HepG2 (cell line): Measurements from ENCODE around the gene SLA2. TPM values are rescaled to one million over a fixed set of nuclear protein-coding genes. Genes with fewer than 3 reads are reported as not detected.
"Not testable (repeated sequence)": the region's sequence is repeated elsewhere in the genome, so short reads cannot be mapped to it uniquely, and the experiment has no call there.

Source experiments
- ATAC-seq: fragments of 200-7000 bp; cut with Tn5 transposase; 3 replicates; pipeline ENCODE4 v1.9.1; 2020; ENCODE audit warnings: mild to moderate bottlenecking, moderate library complexity
- BruUV-seq: library from RNA; stranded (reverse); fragments of 400-500 nt; replicated peaks from 2 replicates; lab custom pipeline; 2021; lab: Mats Ljungman, UMichigan
- CTCF ChIA-PET: fragments of 300-600 bp; formaldehyde crosslinking; extraction: SDS; loops from one replicate; lab custom pipeline; 2021; ENCODE audit warnings: low total read pairs, inconsistent platforms, low intra/inter-chr PET ratio; lab: Yijun Ruan, JAX
- POLR2A ChIA-PET: fragments of 350-600 bp; sonication (Branson Sonifier 250); formaldehyde crosslinking; loops from one replicate; lab custom pipeline; 2020; ENCODE audit warnings: antibody characterized with exemption, inconsistent platforms; lab: Yijun Ruan, JAX
- DNase-seq: peaks from one replicate; pipeline ENCODE4 v3.0.0-alpha.2; 2015; ENCODE audit warnings: low spot score
- FAIRE-seq: peaks from 3 replicates; lab custom pipeline; 2011; peaks lifted over from hg19 to GRCh38; lab: Jason Lieb, UNC
- H2AFZ ChIP-seq: one replicate; pipeline ENCODE4 v1.6.1; 2011; ENCODE audit warnings: low read length, inconsistent platforms
- H3K27ac ChIP-seq: fragments of 300-600 bp; 3 replicates; pipeline ENCODE4 v1.8.0; 2011; ENCODE audit warnings: mixed run types, mild to moderate bottlenecking, mixed read lengths, low read length, inconsistent platforms; ENCODE audit not compliant: insufficient read depth; ENCODE audit errors: extremely low read length
- H3K27me3 ChIP-seq, 2 experiments: fragments of 200-600 bp in 1 of 2; 2 replicates in 1 of 2; 3 replicates in 1 of 2; pipeline versions ENCODE4 v1.6.0 to v1.8.0; 2011; ENCODE audit warnings: low read length in 2 of 2, mild to moderate bottlenecking in 2 of 2, moderate library complexity in 2 of 2, inconsistent platforms in 1 of 2; ENCODE audit not compliant: insufficient read depth in 2 of 2, control insufficient read depth in 1 of 2
- H3K36me3 ChIP-seq, 2 experiments: fragments of 200-600 bp in 1 of 2; replicated peaks in 1 of 2; 2 replicates in 1 of 2; 3 replicates in 1 of 2; pipeline versions ENCODE4 v1.5.1 to v1.8.0; 2011; ENCODE audit warnings: low read length in 2 of 2, inconsistent platforms in 1 of 2; ENCODE audit not compliant: insufficient read depth in 2 of 2, control insufficient read depth in 1 of 2
- H3K4me1 ChIP-seq: 2 replicates; pipeline ENCODE4 v1.5.1; 2012; ENCODE audit warnings: low read length, inconsistent platforms; ENCODE audit not compliant: insufficient read depth
- H3K4me2 ChIP-seq: 2 replicates; pipeline ENCODE4 v1.6.0; 2011; ENCODE audit warnings: low read depth, low read length, inconsistent platforms
- H3K4me3 ChIP-seq, 3 experiments: fragments of 200-600 bp in 1 of 3; sonication (generic), shearing (Covaris generic) in 1 of 3; replicated peaks in 1 of 3; 2 replicates each; pipeline ENCODE4 v1.5.1; 2011 to 2016; ENCODE audit warnings: low read length in 3 of 3, inconsistent platforms in 2 of 3, low read depth in 2 of 3, mild to moderate bottlenecking in 2 of 3, control low read depth in 1 of 3, mixed read lengths in 1 of 3; ENCODE audit not compliant: insufficient read depth in 1 of 3
- H3K79me2 ChIP-seq: one replicate; pipeline ENCODE4 v1.6.1; 2011; ENCODE audit warnings: low read length, inconsistent platforms; ENCODE audit not compliant: insufficient read depth
- H3K9ac ChIP-seq: 2 replicates; pipeline ENCODE4 v1.6.0; 2011; ENCODE audit warnings: mild to moderate bottlenecking, low read depth, low read length, inconsistent platforms; ENCODE audit not compliant: insufficient read depth
- H3K9me3 ChIP-seq: 2 replicates; pipeline ENCODE4 v1.5.1; 2012; ENCODE audit warnings: mild to moderate bottlenecking, low read length
- H4K20me1 ChIP-seq: 2 replicates; pipeline ENCODE4 v1.6.0; 2011; ENCODE audit warnings: inconsistent platforms, mild to moderate bottlenecking, low read length, moderate library complexity; ENCODE audit not compliant: insufficient read depth
- FOXK2 ChIP-seq: fragments of 450-650 bp; IDR thresholded peaks from 2 replicates; pipeline ENCODE4 v1.6.1; 2016
- ZFY ChIP-seq: sonication (generic); formaldehyde crosslinking; IDR thresholded peaks from 2 replicates; pipeline ENCODE4 v1.4.0; 2020; ENCODE audit warnings: missing genetic modification reagents
- WGBS: methylation state at CpG from one replicate; pipeline ENCODE4 v1.1.6; 2017; ENCODE audit warnings: low lambda C conversion rate; 5-methylcytosine and 5-hydroxymethylcytosine counted together
- in situ Hi-C: cut with HindIII; loops from 2 replicates; pipeline ENCODE4 v1.10.0; 2017; ENCODE audit warnings: low pct_unique_long_range_greater_than_20kb; ENCODE audit not compliant: extremely low pct_ligation_motif_present
- intact Hi-C: fragments of 100-400 bp; cut with micrococcal nuclease; formaldehyde crosslinking; loops from one replicate; pipeline ENCODE4 v1.10.0; 2022; ENCODE audit not compliant: unreplicated experiment
- polyA plus RNA-seq, 8 experiments: library from polyadenylated mRNA; depleted of rRNA in 3 of 8; stranded (reverse) in 7 of 8; unstranded in 1 of 8; fragments of >200 nt; fragmentation: Illumina TruSeq in 4 of 8; extraction: Trizol in 4 of 8; gene quantifications; 2 replicates each; pipeline versions ENCODE4 v1.2.1 to v1.2.3, GENCODE V29; 2011 to 2016; ENCODE audit warnings: low read depth in 4 of 8, missing spikeins in 1 of 8, mixed read lengths in 1 of 8; ENCODE audit not compliant: insufficient read depth in 1 of 8
- total RNA-seq, 5 experiments: library from RNA; depleted of rRNA; stranded (reverse); fragments of >200 nt; fragmentation: Illumina TruSeq; extraction: Trizol; gene quantifications; 2 replicates each; pipeline ENCODE4 v1.2.3, GENCODE V29; 2016; ENCODE audit warnings: low read depth in 1 of 5
- TF ChIP-seq, protein P1 (sequence below): sonication (generic); formaldehyde crosslinking; IDR thresholded peaks from 2 replicates; pipeline ENCODE4 v1.4.0; 2020; ENCODE audit warnings: mild to moderate bottlenecking, missing genetic modification reagents
- TF ChIP-seq, protein P2 (sequence below): sonication (generic); formaldehyde crosslinking; IDR thresholded peaks from 2 replicates; pipeline ENCODE4 v1.4.0; 2020; ENCODE audit warnings: mild to moderate bottlenecking, missing genetic modification reagents
- TF ChIP-seq, protein P3 (sequence below): sonication (generic); formaldehyde crosslinking; IDR thresholded peaks from 2 replicates; pipeline ENCODE4 v1.4.0; 2020; ENCODE audit warnings: missing genetic modification reagents
- TF ChIP-seq, protein P4 (sequence below), 2 experiments: fragments of 450-650 bp in 1 of 2; sonication (generic) in 1 of 2; formaldehyde crosslinking in 1 of 2; IDR thresholded peaks; 2 replicates each; pipeline versions ENCODE4 v1.6.1 to v1.8.0; 2016 to 2022; ENCODE audit warnings: antibody characterized with exemption in 1 of 2, mild to moderate bottlenecking in 1 of 2, missing genetic modification reagents in 1 of 2

Gene SLA2
- total and polyA plus RNA-seq, 2 of the 13 experiments (the other 11 are each of a cell fraction or from before 2014, with no cell fraction given): 1.6 to 3.6 TPM

DNA sequence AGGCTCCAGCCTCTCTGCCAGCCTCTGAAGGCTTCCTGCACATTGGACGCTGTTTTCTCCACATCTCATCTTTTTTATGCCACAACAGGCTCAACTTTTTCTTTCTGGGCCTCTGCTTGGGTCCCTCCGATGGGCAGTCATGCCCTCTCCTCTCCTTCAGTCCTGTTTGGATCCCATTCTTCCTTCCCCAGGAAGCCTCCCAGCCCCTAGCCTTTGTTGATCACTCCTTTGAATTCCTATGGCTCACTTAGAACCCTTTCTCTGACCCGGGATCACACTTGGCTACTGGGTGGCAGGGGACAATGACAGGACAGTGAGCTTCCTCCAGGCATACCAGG lies 4.5 kb downstream of the SLA2 start (continued):
- TF ChIP-seq, protein P1, sequence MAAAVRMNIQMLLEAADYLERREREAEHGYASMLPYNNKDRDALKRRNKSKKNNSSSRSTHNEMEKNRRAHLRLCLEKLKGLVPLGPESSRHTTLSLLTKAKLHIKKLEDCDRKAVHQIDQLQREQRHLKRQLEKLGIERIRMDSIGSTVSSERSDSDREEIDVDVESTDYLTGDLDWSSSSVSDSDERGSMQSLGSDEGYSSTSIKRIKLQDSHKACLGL: 0 out of 2 replicates have a peak, but pooled peaks have one; percentile 24
- TF ChIP-seq FOXK2: no peak
- no peak for TF ChIP-seq ZFY (CRISPR knock-in tag)
- TF ChIP-seq, protein P2, sequence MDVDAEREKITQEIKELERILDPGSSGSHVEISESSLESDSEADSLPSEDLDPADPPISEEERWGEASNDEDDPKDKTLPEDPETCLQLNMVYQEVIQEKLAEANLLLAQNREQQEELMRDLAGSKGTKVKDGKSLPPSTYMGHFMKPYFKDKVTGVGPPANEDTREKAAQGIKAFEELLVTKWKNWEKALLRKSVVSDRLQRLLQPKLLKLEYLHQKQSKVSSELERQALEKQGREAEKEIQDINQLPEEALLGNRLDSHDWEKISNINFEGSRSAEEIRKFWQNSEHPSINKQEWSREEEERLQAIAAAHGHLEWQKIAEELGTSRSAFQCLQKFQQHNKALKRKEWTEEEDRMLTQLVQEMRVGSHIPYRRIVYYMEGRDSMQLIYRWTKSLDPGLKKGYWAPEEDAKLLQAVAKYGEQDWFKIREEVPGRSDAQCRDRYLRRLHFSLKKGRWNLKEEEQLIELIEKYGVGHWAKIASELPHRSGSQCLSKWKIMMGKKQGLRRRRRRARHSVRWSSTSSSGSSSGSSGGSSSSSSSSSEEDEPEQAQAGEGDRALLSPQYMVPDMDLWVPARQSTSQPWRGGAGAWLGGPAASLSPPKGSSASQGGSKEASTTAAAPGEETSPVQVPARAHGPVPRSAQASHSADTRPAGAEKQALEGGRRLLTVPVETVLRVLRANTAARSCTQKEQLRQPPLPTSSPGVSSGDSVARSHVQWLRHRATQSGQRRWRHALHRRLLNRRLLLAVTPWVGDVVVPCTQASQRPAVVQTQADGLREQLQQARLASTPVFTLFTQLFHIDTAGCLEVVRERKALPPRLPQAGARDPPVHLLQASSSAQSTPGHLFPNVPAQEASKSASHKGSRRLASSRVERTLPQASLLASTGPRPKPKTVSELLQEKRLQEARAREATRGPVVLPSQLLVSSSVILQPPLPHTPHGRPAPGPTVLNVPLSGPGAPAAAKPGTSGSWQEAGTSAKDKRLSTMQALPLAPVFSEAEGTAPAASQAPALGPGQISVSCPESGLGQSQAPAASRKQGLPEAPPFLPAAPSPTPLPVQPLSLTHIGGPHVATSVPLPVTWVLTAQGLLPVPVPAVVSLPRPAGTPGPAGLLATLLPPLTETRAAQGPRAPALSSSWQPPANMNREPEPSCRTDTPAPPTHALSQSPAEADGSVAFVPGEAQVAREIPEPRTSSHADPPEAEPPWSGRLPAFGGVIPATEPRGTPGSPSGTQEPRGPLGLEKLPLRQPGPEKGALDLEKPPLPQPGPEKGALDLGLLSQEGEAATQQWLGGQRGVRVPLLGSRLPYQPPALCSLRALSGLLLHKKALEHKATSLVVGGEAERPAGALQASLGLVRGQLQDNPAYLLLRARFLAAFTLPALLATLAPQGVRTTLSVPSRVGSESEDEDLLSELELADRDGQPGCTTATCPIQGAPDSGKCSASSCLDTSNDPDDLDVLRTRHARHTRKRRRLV (CRISPR knock-in tag): no peak
- TF ChIP-seq, protein P3, sequence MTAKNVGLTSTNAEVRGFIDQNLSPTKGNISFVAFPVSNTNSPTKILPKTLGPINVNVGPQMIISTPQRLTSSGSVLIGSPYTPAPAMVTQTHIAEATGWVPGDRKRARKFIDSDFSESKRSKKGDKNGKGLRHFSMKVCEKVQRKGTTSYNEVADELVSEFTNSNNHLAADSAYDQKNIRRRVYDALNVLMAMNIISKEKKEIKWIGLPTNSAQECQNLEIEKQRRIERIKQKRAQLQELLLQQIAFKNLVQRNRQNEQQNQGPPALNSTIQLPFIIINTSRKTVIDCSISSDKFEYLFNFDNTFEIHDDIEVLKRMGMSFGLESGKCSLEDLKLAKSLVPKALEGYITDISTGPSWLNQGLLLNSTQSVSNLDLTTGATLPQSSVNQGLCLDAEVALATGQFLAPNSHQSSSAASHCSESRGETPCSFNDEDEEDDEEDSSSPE (CRISPR knock-in tag): 0 out of 2 replicates have a peak, but pooled peaks have one; percentile 2

DNA sequence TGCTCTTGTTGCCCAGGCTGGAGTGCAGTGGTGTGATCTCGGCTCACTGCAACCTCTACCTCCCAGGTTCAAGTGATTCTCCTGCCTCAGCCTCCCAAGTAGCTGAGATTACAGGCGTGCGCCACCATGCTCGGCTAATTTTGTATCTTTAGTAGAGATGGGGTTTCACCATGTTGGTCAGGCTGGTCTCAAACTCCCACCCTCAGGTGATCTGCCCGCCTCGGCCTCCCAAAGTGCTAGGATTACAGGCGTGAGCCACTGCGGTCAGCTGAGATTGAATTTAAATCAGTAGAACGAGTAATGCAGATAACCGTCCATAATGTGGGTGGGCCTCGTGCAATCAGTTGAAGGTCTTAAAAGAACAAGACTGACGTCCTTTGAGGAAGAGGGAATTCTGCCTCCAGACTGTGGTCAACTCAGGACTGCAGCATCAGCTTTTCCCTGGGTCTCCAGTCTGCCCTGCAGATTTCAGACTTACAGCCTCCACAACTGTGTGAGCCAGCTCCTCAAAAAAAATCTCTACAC lies 7.1 kb downstream of the SLA2 start:
- not testable (repeated sequence) for H3K4me3 ChIP-seq, H3K79me2 ChIP-seq, H4K20me1 ChIP-seq, H3K9me3 ChIP-seq, H3K9ac ChIP-seq
- peaks cover 48% of the 10 kb centered on the region for H3K4me1 ChIP-seq
- TF ChIP-seq, protein P4, sequence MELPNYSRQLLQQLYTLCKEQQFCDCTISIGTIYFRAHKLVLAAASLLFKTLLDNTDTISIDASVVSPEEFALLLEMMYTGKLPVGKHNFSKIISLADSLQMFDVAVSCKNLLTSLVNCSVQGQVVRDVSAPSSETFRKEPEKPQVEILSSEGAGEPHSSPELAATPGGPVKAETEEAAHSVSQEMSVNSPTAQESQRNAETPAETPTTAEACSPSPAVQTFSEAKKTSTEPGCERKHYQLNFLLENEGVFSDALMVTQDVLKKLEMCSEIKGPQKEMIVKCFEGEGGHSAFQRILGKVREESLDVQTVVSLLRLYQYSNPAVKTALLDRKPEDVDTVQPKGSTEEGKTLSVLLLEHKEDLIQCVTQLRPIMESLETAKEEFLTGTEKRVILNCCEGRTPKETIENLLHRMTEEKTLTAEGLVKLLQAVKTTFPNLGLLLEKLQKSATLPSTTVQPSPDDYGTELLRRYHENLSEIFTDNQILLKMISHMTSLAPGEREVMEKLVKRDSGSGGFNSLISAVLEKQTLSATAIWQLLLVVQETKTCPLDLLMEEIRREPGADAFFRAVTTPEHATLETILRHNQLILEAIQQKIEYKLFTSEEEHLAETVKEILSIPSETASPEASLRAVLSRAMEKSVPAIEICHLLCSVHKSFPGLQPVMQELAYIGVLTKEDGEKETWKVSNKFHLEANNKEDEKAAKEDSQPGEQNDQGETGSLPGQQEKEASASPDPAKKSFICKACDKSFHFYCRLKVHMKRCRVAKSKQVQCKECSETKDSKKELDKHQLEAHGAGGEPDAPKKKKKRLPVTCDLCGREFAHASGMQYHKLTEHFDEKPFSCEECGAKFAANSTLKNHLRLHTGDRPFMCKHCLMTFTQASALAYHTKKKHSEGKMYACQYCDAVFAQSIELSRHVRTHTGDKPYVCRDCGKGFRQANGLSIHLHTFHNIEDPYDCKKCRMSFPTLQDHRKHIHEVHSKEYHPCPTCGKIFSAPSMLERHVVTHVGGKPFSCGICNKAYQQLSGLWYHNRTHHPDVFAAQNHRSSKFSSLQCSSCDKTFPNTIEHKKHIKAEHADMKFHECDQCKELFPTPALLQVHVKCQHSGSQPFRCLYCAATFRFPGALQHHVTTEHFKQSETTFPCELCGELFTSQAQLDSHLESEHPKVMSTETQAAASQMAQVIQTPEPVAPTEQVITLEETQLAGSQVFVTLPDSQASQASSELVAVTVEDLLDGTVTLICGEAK (IDR thresholded peaks at IDR 0.05): not testable (repeated sequence)
- TF ChIP-seq, protein P4 (CRISPR knock-in tag; IDR thresholded peaks at IDR 0.05): peak; percentile 30; the same call in 1 of the 2 replicates
- TF ChIP-seq, all 625 proteins: peak for 1; not testable (repeated sequence) for 624
- H2AFZ ChIP-seq, in situ Hi-C loops, intact Hi-C loops, DNase-seq, BruUV-seq, H3K4me2 ChIP-seq, H3K27me3 ChIP-seq, CTCF ChIA-PET, H3K36me3 ChIP-seq, H3K27ac ChIP-seq, POLR2A ChIA-PET, ATAC-seq, FAIRE-seq: not testable (repeated sequence)
- 95% methylated on average over 12 of the region's 12 CpGs for WGBS
